HG02970 (cell line): ENCODE results near the gene GLIPR1.

Source experiments
- ATAC-seq: cut with Tn5 transposase; IDR thresholded peaks from one replicate; pipeline ENCODE4 v1.9.1; 2021; ENCODE audit warnings: mild to moderate bottlenecking, moderate library complexity, moderate number of reproducible peaks; ENCODE audit not compliant: unreplicated experiment, low FRiP score

GLIPR1 gene

DNA sequence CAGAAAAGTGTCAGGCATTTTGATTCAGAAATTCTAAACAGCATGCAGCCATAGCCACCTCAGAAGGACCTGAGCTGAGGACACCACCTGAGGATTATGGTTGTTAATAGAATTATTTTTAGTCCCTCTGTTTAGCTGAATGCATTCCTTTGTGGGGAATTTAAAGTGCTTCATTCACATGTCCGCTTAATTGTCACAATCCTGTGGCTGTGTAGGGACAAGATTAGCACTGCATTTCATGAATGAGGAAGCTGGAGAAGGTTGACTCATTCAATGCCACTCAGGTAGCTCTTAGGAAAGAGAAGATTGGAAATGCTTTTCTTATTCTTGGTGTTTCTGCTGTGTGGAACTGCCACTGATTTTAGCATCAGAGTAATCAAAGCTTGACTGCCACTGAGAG is 72.8 kb downstream of the GLIPR1 start:
- ATAC-seq: no peak
